SK-N-SH (cell line): ENCODE data around the gene CCDC192. TPM values are rescaled to one million over a fixed set of nuclear protein-coding genes. Genes with fewer than 3 reads are reported as not detected.

Experiments
- CTCF ChIA-PET: fragments of 300-600, 350-600 bp; formaldehyde crosslinking; extraction: SDS; loops from one replicate; lab custom pipeline; 2021; lab: Yijun Ruan, JAX
- POLR2A ChIA-PET: fragments of 350-600 bp; sonication (Branson Sonifier 250); formaldehyde crosslinking; extraction: SDS; loops from one replicate; lab custom pipeline; 2020; ENCODE audit warnings: antibody characterized with exemption, inconsistent platforms; lab: Yijun Ruan, JAX
- DNase-seq: peaks from one replicate; pipeline ENCODE4 v3.0.0; 2012
- H2AFZ ChIP-seq: fragments of 200-600 bp; sonication (generic); 2 replicates; pipeline ENCODE4 v1.8.1; 2016; ENCODE audit warnings: antibody characterized with exemption, mild to moderate bottlenecking, low read depth
- H3F3A ChIP-seq: fragments of 200-600 bp; sonication (generic); replicated peaks from 2 replicates; pipeline ENCODE3; 2016; ENCODE audit warnings: antibody characterized with exemption, mild to moderate bottlenecking; ENCODE audit not compliant: insufficient read depth
- H3K27ac ChIP-seq, 2 experiments: fragments of 200-500 bp in 1 of 2; fragments of 200-600 bp in 1 of 2; sonication (Bioruptor generic) in 1 of 2; sonication (generic), shearing (Covaris generic) in 1 of 2; 2 replicates each; pipeline versions ENCODE4 v1.5.1 to v1.6.1; 2014 to 2016; ENCODE audit warnings: low read depth in 2 of 2, inconsistent platforms in 1 of 2, low read length in 1 of 2, mild to moderate bottlenecking in 1 of 2, mixed read lengths in 1 of 2
- H3K27me3 ChIP-seq: fragments of 200-600 bp; sonication (generic), shearing (Covaris generic); 2 replicates; pipeline ENCODE4 v1.6.1; 2016; ENCODE audit warnings: mixed run types; ENCODE audit not compliant: insufficient read depth
- H3K36me3 ChIP-seq, 2 experiments: fragments of 200-500 bp in 1 of 2; fragments of 200-600 bp in 1 of 2; sonication (Bioruptor generic) in 1 of 2; sonication (generic) in 1 of 2; replicated peaks in 1 of 2; 2 replicates each; pipeline versions ENCODE3 to v1.5.1; 2014 to 2016; ENCODE audit warnings: low read length in 1 of 2, mild to moderate bottlenecking in 1 of 2; ENCODE audit not compliant: insufficient read depth in 2 of 2, control insufficient read depth in 1 of 2
- H3K4me1 ChIP-seq, 2 experiments: fragments of 200-500 bp in 1 of 2; fragments of 200-600 bp in 1 of 2; sonication (Bioruptor generic) in 1 of 2; sonication (generic), shearing (Covaris generic) in 1 of 2; 2 replicates each; pipeline versions ENCODE4 v1.5.1 to v1.6.1; 2014 to 2016; ENCODE audit warnings: low read depth in 1 of 2, low read length in 1 of 2, mixed run types in 1 of 2; ENCODE audit not compliant: insufficient read depth in 2 of 2, control insufficient read depth in 1 of 2
- H3K4me2 ChIP-seq: fragments of 200-600 bp; sonication (generic), shearing (Covaris generic); 2 replicates; pipeline ENCODE4 v1.6.1; 2017; ENCODE audit warnings: mixed run types
- H3K4me3 ChIP-seq, 2 experiments: fragments of 200-500 bp in 1 of 2; fragments of 200-600 bp in 1 of 2; sonication (Bioruptor generic) in 1 of 2; sonication (generic), shearing (Covaris generic) in 1 of 2; 2 replicates each; pipeline versions ENCODE4 v1.5.1 to v1.8.1; 2014 to 2016; ENCODE audit warnings: low read depth in 2 of 2, inconsistent platforms in 1 of 2, low read length in 1 of 2, mild to moderate bottlenecking in 1 of 2, mixed read lengths in 1 of 2, moderate library complexity in 1 of 2
- H3K79me2 ChIP-seq: fragments of 200-600 bp; sonication (generic); 2 replicates; pipeline ENCODE4 v1.8.1; 2017; ENCODE audit warnings: mild to moderate bottlenecking; ENCODE audit not compliant: insufficient read depth
- H3K9ac ChIP-seq: fragments of 200-600 bp; sonication (generic); 2 replicates; pipeline ENCODE4 v1.6.1; 2017; ENCODE audit warnings: mixed run types
- H3K9me2 ChIP-seq: fragments of 200-600 bp; sonication (generic); 2 replicates; pipeline ENCODE4 v1.6.1; 2017; ENCODE audit warnings: mixed run types
- H3K9me3 ChIP-seq: fragments of 200-600 bp; sonication (generic); 2 replicates; pipeline ENCODE4 v1.6.1; 2017; ENCODE audit warnings: mixed run types, mild to moderate bottlenecking, moderate library complexity
- H4K20me1 ChIP-seq: fragments of 200-600 bp; sonication (generic); 2 replicates; pipeline ENCODE4 v1.6.1; 2017; ENCODE audit warnings: mild to moderate bottlenecking, mixed run types; ENCODE audit not compliant: insufficient read depth
- CTCF ChIP-seq: fragments of 200-600 bp; sonication (generic); IDR thresholded peaks from 2 replicates; pipeline ENCODE4 v1.6.1; 2017; ENCODE audit warnings: antibody characterized with exemption, mild to moderate bottlenecking, moderate library complexity
- EP300 ChIP-seq, 2 experiments: IDR thresholded peaks; 2 replicates each; pipeline versions ENCODE4 v1.4.0 to v1.6.1; 2012; ENCODE audit warnings: borderline replicate concordance in 1 of 2, low read depth in 1 of 2, low read length in 1 of 2
- EZH2phosphoT487 ChIP-seq: fragments of 200-600 bp; sonication (generic); IDR thresholded peaks from 2 replicates; pipeline ENCODE4 v1.6.1; 2017; ENCODE audit warnings: low read depth, mixed run types, mild to moderate bottlenecking, antibody characterized with exemption, moderate library complexity, borderline replicate concordance
- FOSL2 ChIP-seq: IDR thresholded peaks from 2 replicates; pipeline ENCODE4 v1.4.0; 2012; ENCODE audit warnings: low read depth, mild to moderate bottlenecking, moderate library complexity, borderline replicate concordance
- FOXJ3 ChIP-seq: sonication (generic); formaldehyde crosslinking; IDR thresholded peaks from 2 replicates; pipeline ENCODE4 v1.5.1; 2020; ENCODE audit warnings: mild to moderate bottlenecking, missing genetic modification reagents
- GABPA ChIP-seq: IDR thresholded peaks from 2 replicates; pipeline ENCODE4 v1.4.0; 2012; ENCODE audit warnings: low read depth, mild to moderate bottlenecking
- GATA2 ChIP-seq: sonication (generic); formaldehyde crosslinking; IDR thresholded peaks from 2 replicates; pipeline ENCODE4 v1.5.0; 2020; ENCODE audit warnings: mild to moderate bottlenecking, missing genetic modification reagents
- JUND ChIP-seq: IDR thresholded peaks from 2 replicates; pipeline ENCODE4 v1.4.0; 2012
- MXI1 ChIP-seq: IDR thresholded peaks from 2 replicates; pipeline ENCODE4 v1.6.1; 2012; ENCODE audit warnings: mild to moderate bottlenecking, low read depth, low read length, improper control_type of control experiment
- NFIC ChIP-seq: IDR thresholded peaks from 2 replicates; pipeline ENCODE4 v1.4.0; 2012; ENCODE audit warnings: borderline replicate concordance
- NRF1 ChIP-seq: IDR thresholded peaks from 2 replicates; pipeline ENCODE4 v1.6.1; 2012; ENCODE audit warnings: low read depth, mild to moderate bottlenecking, low read length
- RAD21 ChIP-seq: IDR thresholded peaks from 2 replicates; pipeline ENCODE4 v1.6.1; 2012; ENCODE audit warnings: mild to moderate bottlenecking, low read length
- REST ChIP-seq: IDR thresholded peaks from 2 replicates; pipeline ENCODE4 v1.6.1; 2012; ENCODE audit warnings: mild to moderate bottlenecking, low read depth, low read length, moderate library complexity
- RXRA ChIP-seq: IDR thresholded peaks from 2 replicates; pipeline ENCODE4 v1.4.0; 2012; ENCODE audit warnings: low read depth, mild to moderate bottlenecking, borderline replicate concordance
- SMC3 ChIP-seq: IDR thresholded peaks from 2 replicates; pipeline ENCODE4 v1.6.1; 2012; ENCODE audit warnings: low read depth, low read length, improper control_type of control experiment
- TAF1 ChIP-seq: IDR thresholded peaks from 2 replicates; pipeline ENCODE4 v1.6.1; 2012; ENCODE audit warnings: low read depth, mild to moderate bottlenecking, low read length, moderate library complexity, borderline replicate concordance
- YY1 ChIP-seq: IDR thresholded peaks from 2 replicates; pipeline ENCODE4 v1.4.0; 2012; ENCODE audit warnings: low read depth, mild to moderate bottlenecking
- WGBS: methylation state at CpG from one replicate; pipeline ENCODE4 v1.1.6; 2017; ENCODE audit warnings: low lambda C conversion rate; 5-methylcytosine and 5-hydroxymethylcytosine counted together
- polyA plus RNA-seq, 3 experiments: library from polyadenylated mRNA; depleted of rRNA; stranded (reverse); fragments of >200 nt; gene quantifications; 2 replicates each; pipeline ENCODE4 v1.2.3, GENCODE V29; 2012
- TF ChIP-seq, protein P1 (sequence below): fragments of 150-350 bp; IDR thresholded peaks from 2 replicates; pipeline ENCODE4 v1.6.1; 2016; ENCODE audit warnings: mild to moderate bottlenecking, low read depth, low read length
- TF ChIP-seq, protein P2 (sequence below): IDR thresholded peaks from 2 replicates; pipeline ENCODE4 v1.4.0; 2012; ENCODE audit warnings: low read depth, borderline replicate concordance

The CCDC192 gene
- polyA plus RNA-seq, 1 of the 3 experiments (the other 2 are of a cell fraction) = not detected

GRCh38 chr5:127920936-127921335 lies 217.7 kb downstream of the CCDC192 start:
- H3K27me3 ChIP-seq = no peaks in the 10 kb centered on the region
- H3K4me3 ChIP-seq = no peak overlapping the region
- H3K9me2 ChIP-seq = no peaks in the 10 kb centered on the region
- no peak overlapping the region for H3K27ac ChIP-seq
- no peak overlapping the region for H3K9ac ChIP-seq
- no peak for TF ChIP-seq REST
- H4K20me1 ChIP-seq = no peaks in the 10 kb centered on the region
- CTCF ChIA-PET = no interaction called here
- no peak for DNase-seq
- no peak overlapping the region for H2AFZ ChIP-seq
- no peaks in the 10 kb centered on the region for H3K36me3 ChIP-seq
- POLR2A ChIA-PET = no interaction called here
- no peak overlapping the region for H3K4me2 ChIP-seq
- no peaks in the 10 kb centered on the region for H3K9me3 ChIP-seq
- no peaks in the 10 kb centered on the region for H3K79me2 ChIP-seq
- H3F3A ChIP-seq = no peaks in the 10 kb centered on the region
- H3K4me1 ChIP-seq = no peaks in the 10 kb centered on the region

DNA sequence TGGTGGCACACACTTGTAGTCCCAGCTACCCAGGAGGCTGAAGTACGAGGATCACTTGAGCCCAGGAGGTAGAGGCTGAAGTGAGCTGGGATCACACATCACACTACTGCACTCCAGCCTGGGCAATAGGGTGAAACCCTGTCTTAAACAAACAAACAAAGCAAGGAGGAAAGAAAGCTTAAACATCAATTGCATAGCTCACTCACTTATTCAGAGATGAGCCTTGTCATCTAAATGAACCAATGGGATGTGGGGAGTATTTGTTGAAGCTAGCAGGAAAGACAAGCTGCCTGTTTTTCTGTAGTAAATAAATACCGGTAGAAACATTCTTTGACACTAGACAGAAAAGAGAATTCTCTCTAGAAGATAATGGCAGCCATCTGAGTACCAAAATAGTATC lies 219.4 kb downstream of the CCDC192 start:
- H3K4me2 ChIP-seq = no peak overlapping the region
- no peaks in the 10 kb centered on the region for H3K4me1 ChIP-seq
- no peak for TF ChIP-seq NFIC
- TF ChIP-seq FOSL2 = no peak
- no peak for TF ChIP-seq CTCF
- TF ChIP-seq, protein P1, sequence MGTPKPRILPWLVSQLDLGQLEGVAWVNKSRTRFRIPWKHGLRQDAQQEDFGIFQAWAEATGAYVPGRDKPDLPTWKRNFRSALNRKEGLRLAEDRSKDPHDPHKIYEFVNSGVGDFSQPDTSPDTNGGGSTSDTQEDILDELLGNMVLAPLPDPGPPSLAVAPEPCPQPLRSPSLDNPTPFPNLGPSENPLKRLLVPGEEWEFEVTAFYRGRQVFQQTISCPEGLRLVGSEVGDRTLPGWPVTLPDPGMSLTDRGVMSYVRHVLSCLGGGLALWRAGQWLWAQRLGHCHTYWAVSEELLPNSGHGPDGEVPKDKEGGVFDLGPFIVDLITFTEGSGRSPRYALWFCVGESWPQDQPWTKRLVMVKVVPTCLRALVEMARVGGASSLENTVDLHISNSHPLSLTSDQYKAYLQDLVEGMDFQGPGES = no peak
- TF ChIP-seq MXI1 = no peak
- no peak for TF ChIP-seq SMC3
- TF ChIP-seq, protein P2, sequence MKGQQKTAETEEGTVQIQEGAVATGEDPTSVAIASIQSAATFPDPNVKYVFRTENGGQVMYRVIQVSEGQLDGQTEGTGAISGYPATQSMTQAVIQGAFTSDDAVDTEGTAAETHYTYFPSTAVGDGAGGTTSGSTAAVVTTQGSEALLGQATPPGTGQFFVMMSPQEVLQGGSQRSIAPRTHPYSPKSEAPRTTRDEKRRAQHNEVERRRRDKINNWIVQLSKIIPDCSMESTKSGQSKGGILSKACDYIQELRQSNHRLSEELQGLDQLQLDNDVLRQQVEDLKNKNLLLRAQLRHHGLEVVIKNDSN = no peak
- TF ChIP-seq EP300 (IDR thresholded peaks at IDR 0.05; ENCODE audit: borderline replicate concordance in 1 of 2, low read depth in 1 of 2, low read length in 1 of 2) = no peak
- TF ChIP-seq RAD21 = no peak
- no peak for TF ChIP-seq YY1
- TF ChIP-seq FOXJ3 (CRISPR knock-in tag) = no peak
- no peak for TF ChIP-seq JUND
- TF ChIP-seq GABPA = no peak
- no peak for TF ChIP-seq TAF1
- TF ChIP-seq NRF1 = no peak
- TF ChIP-seq GATA2 = no peak
- TF ChIP-seq EZH2phosphoT487 = no peak
- no peak for TF ChIP-seq RXRA
- 79% methylated on average over 2 of the region's 2 CpGs for WGBS
- no peaks in the 10 kb centered on the region for H4K20me1 ChIP-seq
- no peak overlapping the region for H2AFZ ChIP-seq
- no peaks in the 10 kb centered on the region for H3F3A ChIP-seq
- ChIA-PET POLR2A (no interaction called here), CTCF (no interaction called here)
- H3K9me3 ChIP-seq = no peaks in the 10 kb centered on the region
- no peaks in the 10 kb centered on the region for H3K27me3 ChIP-seq
- no peak overlapping the region for H3K27ac ChIP-seq
- H3K9ac ChIP-seq = no peak overlapping the region
- H3K9me2 ChIP-seq = no peaks in the 10 kb centered on the region
- H3K36me3 ChIP-seq = no peaks in the 10 kb centered on the region
- H3K4me3 ChIP-seq = no peak overlapping the region
- H3K79me2 ChIP-seq = no peaks in the 10 kb centered on the region
- no peak for DNase-seq
